ENCODE measurements around the gene OSBPL3. TPM values are rescaled to one million over a fixed set of nuclear protein-coding genes. Genes with fewer than 3 reads are reported as not detected.
A peak's percentile ranks its signal among the peaks of the same experiment; 100 is the strongest.

Gene OSBPL3
- total and polyA plus RNA-seq, 2 donors (not counting 3 experiments of a cell fraction or from before 2014, with no cell fraction given) = 7.5 to 27.1 TPM

DNA sequence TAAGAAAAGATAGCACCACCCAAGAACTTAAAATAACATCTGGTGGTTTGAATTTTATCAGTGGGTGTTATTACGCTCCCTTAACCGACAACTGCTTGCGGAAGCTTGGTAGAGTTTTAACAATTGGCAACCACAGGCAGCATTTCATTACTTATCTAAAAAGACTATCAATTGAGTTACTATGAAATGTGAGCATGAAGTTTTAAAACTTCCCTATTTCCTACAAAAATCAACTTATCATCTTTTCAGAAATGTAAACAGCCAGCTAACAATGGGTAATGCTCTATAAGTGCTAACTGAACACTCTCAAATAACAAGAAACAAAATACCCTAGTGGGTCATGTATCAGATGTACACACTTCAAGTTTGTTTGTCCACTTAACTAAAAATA, 68.8 kb downstream of the OSBPL3 start:
- H3K27me3 ChIP-seq (ENCODE audit: control insufficient read depth in 2 of 2, insufficient read depth in 2 of 2, low read length in 2 of 2) = no peaks in the 10 kb centered on the region
- peaks cover 66% of the 10 kb centered on the region for H3K79me2 ChIP-seq (ENCODE audit: control insufficient read depth, insufficient read depth, low read length)
- H3K9me3 ChIP-seq (replicated peaks; ENCODE audit: control insufficient read depth, insufficient read depth, low read length) = no peaks in the 10 kb centered on the region
- no TSS peak for BruUV-seq (replicated peaks)
- no peaks in the 10 kb centered on the region for H3K36me3 ChIP-seq (ENCODE audit: control insufficient read depth in 2 of 2, extremely low read depth in 1 of 2, insufficient read depth in 2 of 2, low read length in 2 of 2)
- H3K4me1 ChIP-seq (ENCODE audit: control insufficient read depth, extremely low read depth, insufficient read depth, low read length) = peaks cover 58% of the 10 kb centered on the region
- FAIRE-seq = no peak
- peaks cover 3% of the 10 kb centered on the region for H4K20me1 ChIP-seq (replicated peaks; ENCODE audit: control insufficient read depth, extremely low read depth, insufficient read depth, low read length)
- H3K9me1 ChIP-seq (replicated peaks; ENCODE audit: control insufficient read depth, extremely low read depth, insufficient read depth, low read length) = no peaks in the 10 kb centered on the region
- no peak overlapping the region for H3K4me3 ChIP-seq (replicated peaks in 1 of 3; ENCODE audit: insufficient read depth in 1 of 3, low read depth in 1 of 3, low read length in 3 of 3)
- CTCF ChIA-PET = interaction anchor here (1.1 to 3.2 kb wide), 4 partner anchors 10 to 159 kb away, joined by 3 to 20 read pairs (median 4); partner anchors contain the start of gene OSBPL3
- dilution Hi-C loops (cut with MboI; ENCODE audit: extremely low pct_ligation_motif_present, low sequenced_read_pairs) (no loop called here), intact Hi-C loops (cut with micrococcal nuclease) (no loop called here)
- DNase-seq (ENCODE audit: low read depth, low spot score) = no peak
- peak overlapping the region; percentile 17 for H3K4me2 ChIP-seq (ENCODE audit: insufficient read depth, low read length)
- POLR2A ChIA-PET = no interaction called here
- no peak overlapping the region for H3K27ac ChIP-seq (ENCODE audit: insufficient read depth, low read depth, low read length)
- no peak overlapping the region for H3K9ac ChIP-seq (replicated peaks; ENCODE audit: extremely low read depth, insufficient read depth, low read length)
- TF ChIP-seq, protein P1, sequence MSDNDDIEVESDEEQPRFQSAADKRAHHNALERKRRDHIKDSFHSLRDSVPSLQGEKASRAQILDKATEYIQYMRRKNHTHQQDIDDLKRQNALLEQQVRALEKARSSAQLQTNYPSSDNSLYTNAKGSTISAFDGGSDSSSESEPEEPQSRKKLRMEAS (IDR thresholded peaks at IDR 0.05; ENCODE audit: insufficient read depth, insufficient read length) = no peak
- TF ChIP-seq FOS (IDR thresholded peaks at IDR 0.05; ENCODE audit: borderline replicate concordance, insufficient read depth, low read length) (no peak), JUN (IDR thresholded peaks at IDR 0.05; ENCODE audit: borderline replicate concordance, insufficient read depth, insufficient read length, low read depth) (no peak), GATA2 (IDR thresholded peaks at IDR 0.05; ENCODE audit: insufficient read depth, insufficient read length, low read depth, low read length) (no peak), POLR2AphosphoS5 (IDR thresholded peaks at IDR 0.05; ENCODE audit: insufficient read depth, low read depth, low read length) (no peak), EZH2 (IDR thresholded peaks at IDR 0.05; ENCODE audit: borderline replicate concordance, low read depth, low read length, severe bottlenecking) (no peak), MYC (IDR thresholded peaks at IDR 0.05; ENCODE audit: low read depth, low read length) (no peak), POLR2A (IDR thresholded peaks at IDR 0.05; ENCODE audit: low read depth, low read length) (no peak)
- TF ChIP-seq, protein P2, sequence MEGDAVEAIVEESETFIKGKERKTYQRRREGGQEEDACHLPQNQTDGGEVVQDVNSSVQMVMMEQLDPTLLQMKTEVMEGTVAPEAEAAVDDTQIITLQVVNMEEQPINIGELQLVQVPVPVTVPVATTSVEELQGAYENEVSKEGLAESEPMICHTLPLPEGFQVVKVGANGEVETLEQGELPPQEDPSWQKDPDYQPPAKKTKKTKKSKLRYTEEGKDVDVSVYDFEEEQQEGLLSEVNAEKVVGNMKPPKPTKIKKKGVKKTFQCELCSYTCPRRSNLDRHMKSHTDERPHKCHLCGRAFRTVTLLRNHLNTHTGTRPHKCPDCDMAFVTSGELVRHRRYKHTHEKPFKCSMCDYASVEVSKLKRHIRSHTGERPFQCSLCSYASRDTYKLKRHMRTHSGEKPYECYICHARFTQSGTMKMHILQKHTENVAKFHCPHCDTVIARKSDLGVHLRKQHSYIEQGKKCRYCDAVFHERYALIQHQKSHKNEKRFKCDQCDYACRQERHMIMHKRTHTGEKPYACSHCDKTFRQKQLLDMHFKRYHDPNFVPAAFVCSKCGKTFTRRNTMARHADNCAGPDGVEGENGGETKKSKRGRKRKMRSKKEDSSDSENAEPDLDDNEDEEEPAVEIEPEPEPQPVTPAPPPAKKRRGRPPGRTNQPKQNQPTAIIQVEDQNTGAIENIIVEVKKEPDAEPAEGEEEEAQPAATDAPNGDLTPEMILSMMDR (IDR thresholded peaks at IDR 0.05; ENCODE audit: extremely low read depth in 1 of 2, insufficient read depth in 1 of 2, low read depth in 1 of 2, low read length in 2 of 2) = no peak
- H2AFZ ChIP-seq (ENCODE audit: low read depth, low read length) = no peak overlapping the region

Data from endothelial cell of umbilical vein (primary cell).